Adipocyte (in vitro differentiated cells): ENCODE measurements around the gene PTCHD4.
"Not testable (repeated sequence)": the region's sequence is repeated elsewhere in the genome, so short reads cannot be mapped to it uniquely, and the experiment has no call there.

Experiments
- DNase-seq: peaks from one replicate; pipeline ENCODE4 v3.0.0-alpha.2; 2015; ENCODE audit warnings: low read depth
- H3K27me3 ChIP-seq: replicated peaks from 2 replicates; pipeline ENCODE4 v1.7.0; 2013; ENCODE audit warnings: mild to moderate bottlenecking, low read length, moderate library complexity; ENCODE audit not compliant: control insufficient read depth, insufficient read depth
- H3K36me3 ChIP-seq: 2 replicates; pipeline ENCODE4 v1.7.0; 2013; ENCODE audit warnings: low read length, mild to moderate bottlenecking, moderate library complexity; ENCODE audit not compliant: control insufficient read depth, insufficient read depth, severe bottlenecking
- H3K4me1 ChIP-seq: 2 replicates; pipeline ENCODE4 v1.7.0; 2013; ENCODE audit warnings: mild to moderate bottlenecking, low read length, moderate library complexity; ENCODE audit not compliant: control insufficient read depth, insufficient read depth
- H3K4me3 ChIP-seq: 2 replicates; pipeline ENCODE4 v1.7.0; 2013; ENCODE audit warnings: mild to moderate bottlenecking, low read length, moderate library complexity
- H3K9ac ChIP-seq: 2 replicates; pipeline ENCODE4 v1.7.0; 2013; ENCODE audit warnings: mild to moderate bottlenecking, low read length, moderate library complexity
- H3K9me3 ChIP-seq: 2 replicates; pipeline ENCODE4 v1.7.0; 2013; ENCODE audit warnings: mild to moderate bottlenecking, low read length, moderate library complexity; ENCODE audit not compliant: control insufficient read depth

Gene PTCHD4

GRCh38 chr6:48121983-48122749, 11.2 kb upstream of the PTCHD4 start:
- H3K4me3 ChIP-seq, H3K9ac ChIP-seq, H3K4me1 ChIP-seq, DNase-seq, H3K9me3 ChIP-seq, H3K27me3 ChIP-seq, H3K36me3 ChIP-seq: not testable (repeated sequence)

DNA sequence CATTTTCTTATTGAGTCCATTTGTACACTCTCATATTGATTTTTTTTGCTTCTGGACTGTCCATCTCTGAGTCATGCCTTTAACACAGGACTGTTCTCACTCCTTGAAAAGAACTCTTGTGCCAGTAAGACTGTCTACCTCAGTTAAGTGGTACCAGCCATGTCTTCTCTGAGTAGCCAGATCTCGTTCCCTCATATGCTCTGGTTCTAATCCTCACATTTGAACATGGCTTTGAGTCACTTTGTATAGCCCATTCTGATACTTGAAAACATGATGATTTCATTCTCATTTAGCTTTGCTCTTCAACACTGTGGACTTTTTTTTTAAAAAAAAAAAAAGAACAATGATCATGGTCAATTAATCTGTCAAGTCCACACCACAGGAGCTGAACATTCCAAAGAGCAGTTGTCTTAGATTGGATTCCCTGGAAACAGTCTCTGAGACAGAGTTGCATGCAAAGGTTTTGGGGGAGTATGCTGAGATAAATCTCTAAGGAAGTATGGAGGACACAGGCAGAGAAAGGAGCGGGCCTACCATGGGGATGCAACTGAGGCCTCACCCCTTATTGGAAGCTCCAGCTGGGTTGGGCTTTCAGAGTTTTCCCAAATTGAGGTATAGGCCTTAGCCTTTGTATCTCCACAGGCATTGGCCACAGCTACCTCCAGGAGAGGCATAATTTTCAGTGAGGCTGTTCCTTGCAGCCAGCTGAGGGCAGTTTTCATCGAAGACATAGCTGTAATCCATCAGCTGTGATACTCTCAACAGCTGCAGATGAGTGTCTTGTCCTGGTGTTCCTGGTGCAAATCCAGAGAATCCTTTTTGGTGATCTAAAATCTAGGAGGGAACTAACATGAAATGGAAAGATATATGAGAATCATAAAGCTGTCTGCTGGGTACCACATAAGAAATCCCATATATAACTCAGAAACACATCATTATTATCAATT, 6.0 kb upstream of the PTCHD4 start:
- DNase-seq = no peak

GRCh38 chr6:48113130-48113529, 2.1 kb upstream of the PTCHD4 start:
- Histone ChIP-seq H3K9me3 (no peaks in the 10 kb centered on the region), H3K27me3 (no peaks in the 10 kb centered on the region), H3K4me1 (no peaks in the 10 kb centered on the region), H3K9ac (no peak overlapping the region), H3K36me3 (no peaks in the 10 kb centered on the region), H3K4me3 (no peak overlapping the region)
- no peak for DNase-seq

More for the DNA sequence above, 6.0 kb upstream of the PTCHD4 start:
- Histone ChIP-seq H3K9me3 (no peaks in the 10 kb centered on the region), H3K36me3 (no peaks in the 10 kb centered on the region), H3K9ac (no peak overlapping the region), H3K4me3 (no peak overlapping the region), H3K27me3 (no peaks in the 10 kb centered on the region), H3K4me1 (no peaks in the 10 kb centered on the region)

GRCh38 chr6:48111575-48111974, 578 bp upstream of the PTCHD4 start:
- H3K9me3 ChIP-seq = no peaks in the 10 kb centered on the region
- no peaks in the 10 kb centered on the region for H3K4me1 ChIP-seq
- peak overlapping the region; percentile 79 for H3K4me3 ChIP-seq
- DNase-seq = no peak
- H3K36me3 ChIP-seq = no peaks in the 10 kb centered on the region
- H3K9ac ChIP-seq = no peak overlapping the region
- H3K27me3 ChIP-seq = no peaks in the 10 kb centered on the region

- Histone ChIP-seq H3K27me3 (no peaks in the 10 kb centered on the region), H3K36me3 (no peaks in the 10 kb centered on the region), H3K4me3 (peak overlapping the region; percentile 79), H3K9me3 (no peaks in the 10 kb centered on the region), H3K9ac (peak overlapping the region; percentile 78), H3K4me1 (no peaks in the 10 kb centered on the region)
- DNase-seq = no peak
Observed at GRCh38 chr6:48110436-48111142, 408 bp downstream of the PTCHD4 start.

DNA sequence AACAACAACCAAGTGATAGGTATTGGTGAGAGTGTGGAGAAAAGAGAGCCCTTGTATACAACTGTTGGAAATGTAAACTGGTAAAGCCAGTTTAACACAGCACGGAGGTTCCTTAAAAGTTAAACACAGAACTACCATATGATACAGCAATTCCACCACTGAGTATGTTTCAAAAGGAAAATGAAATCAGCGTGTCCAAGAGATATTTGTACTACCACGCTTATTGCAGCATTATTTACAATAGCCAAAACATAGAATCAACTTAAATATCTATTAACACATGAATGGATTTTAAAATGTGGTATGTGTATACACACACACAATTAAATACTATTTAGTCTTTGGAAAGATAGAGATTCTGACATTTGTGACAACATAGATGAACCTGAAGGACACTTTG, 1.1 kb downstream of the PTCHD4 start:
- no peaks in the 10 kb centered on the region for H3K27me3 ChIP-seq
- peak overlapping the region; percentile 79 for H3K4me3 ChIP-seq
- peak overlapping the region; percentile 68 for H3K9ac ChIP-seq
- no peaks in the 10 kb centered on the region for H3K4me1 ChIP-seq
- H3K9me3 ChIP-seq = no peaks in the 10 kb centered on the region
- DNase-seq = peak; percentile 46
- no peaks in the 10 kb centered on the region for H3K36me3 ChIP-seq

- not testable (repeated sequence) for H3K36me3 ChIP-seq, DNase-seq, H3K4me1 ChIP-seq, H3K27me3 ChIP-seq, H3K9me3 ChIP-seq, H3K9ac ChIP-seq, H3K4me3 ChIP-seq
Observed at GRCh38 chr6:48102476-48103195, 8.4 kb downstream of the PTCHD4 start.

GRCh38 chr6:48101290-48101689, 9.7 kb downstream of the PTCHD4 start:
- no peaks in the 10 kb centered on the region for H3K9me3 ChIP-seq
- no peaks in the 10 kb centered on the region for H3K36me3 ChIP-seq
- no peaks in the 10 kb centered on the region for H3K27me3 ChIP-seq
- no peak overlapping the region for H3K4me3 ChIP-seq
- no peak overlapping the region for H3K9ac ChIP-seq
- peaks cover 3% of the 10 kb centered on the region for H3K4me1 ChIP-seq
- DNase-seq = no peak

GRCh38 chr6:48100588-48100895, 10.5 kb downstream of the PTCHD4 start:
- no peak for DNase-seq
- Histone ChIP-seq H3K9ac (no peak overlapping the region), H3K27me3 (no peaks in the 10 kb centered on the region), H3K9me3 (no peaks in the 10 kb centered on the region), H3K4me1 (peaks cover 3% of the 10 kb centered on the region), H3K36me3 (no peaks in the 10 kb centered on the region), H3K4me3 (no peak overlapping the region)

GRCh38 chr6:48099713-48100587, 11.0 kb downstream of the PTCHD4 start:
- H3K4me3 ChIP-seq = no peak overlapping the region
- no peaks in the 10 kb centered on the region for H3K36me3 ChIP-seq
- peaks cover 3% of the 10 kb centered on the region for H3K4me1 ChIP-seq
- no peaks in the 10 kb centered on the region for H3K9me3 ChIP-seq
- H3K9ac ChIP-seq = no peak overlapping the region
- DNase-seq = no peak
- no peaks in the 10 kb centered on the region for H3K27me3 ChIP-seq
